GM23338 (cell line): ENCODE measurements around the gene RFC5. TPM values are rescaled to one million over a fixed set of nuclear protein-coding genes. Genes with fewer than 3 reads are reported as not detected.

ENCODE experiments used
- ATAC-seq: fragments of 200-7000 bp; cut with Tn5 transposase; 3 replicates; pipeline ENCODE4 v1.9.1; 2020
- DNase-seq: peaks from one replicate; pipeline ENCODE4 v3.0.0-alpha.2; 2015; ENCODE audit warnings: low spot score
- H2AFZ ChIP-seq: fragments of 200-600 bp; sonication (generic); 2 replicates; pipeline ENCODE4 v1.8.0; 2016; ENCODE audit warnings: antibody characterized with exemption, mild to moderate bottlenecking, moderate library complexity
- H3F3A ChIP-seq: fragments of 200-600 bp; sonication (generic); replicated peaks from 2 replicates; pipeline ENCODE4 v1.8.0; 2017; ENCODE audit warnings: antibody characterized with exemption, mixed run types, low read depth
- H3K27ac ChIP-seq: fragments of 200-600 bp; sonication (generic); 2 replicates; pipeline ENCODE4 v1.6.1; 2016; ENCODE audit warnings: low read depth
- H3K27me3 ChIP-seq: fragments of 200-600 bp; sonication (generic); 2 replicates; pipeline ENCODE4 v1.8.0; 2016; ENCODE audit warnings: mild to moderate bottlenecking, mixed run types, moderate library complexity; ENCODE audit not compliant: insufficient read depth
- H3K36me3 ChIP-seq: fragments of 200-600 bp; sonication (generic); 2 replicates; pipeline ENCODE4 v1.8.0; 2016; ENCODE audit warnings: mild to moderate bottlenecking; ENCODE audit not compliant: insufficient read depth
- H3K4me1 ChIP-seq: fragments of 200-600 bp; sonication (generic); 2 replicates; pipeline ENCODE4 v1.8.0; 2016; ENCODE audit warnings: mild to moderate bottlenecking, moderate library complexity; ENCODE audit not compliant: insufficient read depth
- H3K4me2 ChIP-seq: fragments of 200-600 bp; sonication (generic); 2 replicates; pipeline ENCODE4 v1.7.1; 2017; ENCODE audit warnings: mixed run types
- H3K4me3 ChIP-seq: fragments of 200-600 bp; sonication (generic); 2 replicates; pipeline ENCODE4 v1.6.1; 2016; ENCODE audit warnings: mixed run types
- H3K79me2 ChIP-seq: fragments of 200-600 bp; sonication (generic); replicated peaks from 2 replicates; pipeline ENCODE4 v1.8.0; 2017; ENCODE audit warnings: mild to moderate bottlenecking; ENCODE audit not compliant: insufficient read depth
- H3K9me2 ChIP-seq: fragments of 200-600 bp; sonication (generic); 2 replicates; pipeline ENCODE4 v1.8.0; 2017; ENCODE audit not compliant: insufficient read depth
- H4K20me1 ChIP-seq: fragments of 200-600 bp; sonication (generic); replicated peaks from 2 replicates; pipeline ENCODE4 v1.8.0; 2017; ENCODE audit warnings: mild to moderate bottlenecking; ENCODE audit not compliant: insufficient read depth
- H3K27ac Mint-ChIP-seq: 2 replicates; pipeline ENCODE4 v1.8.0; 2020; ENCODE audit warnings: inconsistent platforms, mild to moderate bottlenecking, moderate library complexity, mixed read lengths
- H3K27me3 Mint-ChIP-seq: 3 replicates; pipeline ENCODE4 v1.8.0; 2022; ENCODE audit warnings: low read depth, mild to moderate bottlenecking, moderate library complexity, mixed read lengths, inconsistent platforms; ENCODE audit not compliant: insufficient read depth, poor library complexity
- H3K36me3 Mint-ChIP-seq: 3 replicates; pipeline ENCODE4 v1.8.0; 2021; ENCODE audit warnings: low read depth, mild to moderate bottlenecking, inconsistent platforms, moderate library complexity, mixed read lengths
- H3K4me1 Mint-ChIP-seq: 3 replicates; pipeline ENCODE4 v1.8.0; 2020; ENCODE audit warnings: mild to moderate bottlenecking, inconsistent platforms, mixed read lengths
- H3K4me3 Mint-ChIP-seq: 3 replicates; pipeline ENCODE4 v1.8.0; 2021; ENCODE audit warnings: moderate library complexity, mild to moderate bottlenecking, inconsistent platforms, mixed read lengths
- H3K9me3 Mint-ChIP-seq: 3 replicates; pipeline ENCODE4 v1.8.0; 2020; ENCODE audit warnings: moderate library complexity, mild to moderate bottlenecking, inconsistent platforms, mixed read lengths
- JUNB ChIP-seq: IDR thresholded peaks from one replicate; pipeline ENCODE4 v1.6.1; 2016; ENCODE audit warnings: antibody characterized with exemption; ENCODE audit not compliant: unreplicated experiment
- NANOG ChIP-seq: IDR thresholded peaks from 2 replicates; pipeline ENCODE4 v1.6.1; 2016; ENCODE audit warnings: antibody characterized with exemption, borderline replicate concordance
- POLR2AphosphoS5 ChIP-seq: IDR thresholded peaks from 2 replicates; pipeline ENCODE4 v1.6.1; 2016; ENCODE audit warnings: antibody characterized with exemption, low read depth
- STAT1 ChIP-seq: IDR thresholded peaks from one replicate; pipeline ENCODE4 v1.6.1; 2016; ENCODE audit warnings: antibody characterized with exemption; ENCODE audit not compliant: unreplicated experiment
- ZNF114 ChIP-seq: fragments of 250-450 bp; sonication (Bioruptor Pico); IDR thresholded peaks from 2 replicates; pipeline ENCODE4 v1.5.0; 2020; ENCODE audit warnings: mild to moderate bottlenecking, moderate library complexity
- ZNF331 ChIP-seq: fragments of 250-450 bp; sonication (Bioruptor Pico); IDR thresholded peaks from 2 replicates; pipeline ENCODE4 v1.5.0; 2020; ENCODE audit warnings: low read depth, mild to moderate bottlenecking, moderate library complexity
- ZNF462 ChIP-seq: fragments of 250-450 bp; sonication (Bioruptor Pico); IDR thresholded peaks from 2 replicates; pipeline ENCODE4 v1.5.0; 2020; ENCODE audit warnings: mild to moderate bottlenecking, moderate library complexity
- polyA plus RNA-seq: library from polyadenylated mRNA; unstranded; fragments of >200 nt; fragmentation: Nextera tagmentation; extraction: Ambion mirVana; gene quantifications from 2 replicates; pipeline ENCODE4 v1.2.1, GENCODE V29; 2016
- total RNA-seq: library from RNA; depleted of rRNA; stranded (reverse); fragments of >200 nt; shearing (Covaris generic); gene quantifications from 2 replicates; pipeline ENCODE4 v1.2.3, GENCODE V29; 2014
- TF ChIP-seq, protein P1 (sequence below), 2 experiments: fragments of 200-600 bp in 1 of 2; sonication (generic) in 1 of 2; conservative IDR thresholded peaks; 2 replicates each; pipeline versions ENCODE4 v1.5.1 to v1.6.1; 2016 to 2017; ENCODE audit warnings: antibody characterized with exemption in 2 of 2, low read depth in 2 of 2, mild to moderate bottlenecking in 2 of 2, moderate library complexity in 1 of 2
- TF ChIP-seq, protein P2 (sequence below): IDR thresholded peaks from 2 replicates; pipeline ENCODE4 v1.6.1; 2016; ENCODE audit warnings: antibody characterized with exemption

The RFC5 gene
- total and polyA plus RNA-seq, 2 experiments from 2014 or later: 35.0 to 53.2 TPM

GRCh38 chr12:118022728-118023109, 6.2 kb downstream of the RFC5 start:
- Mint-ChIP-seq H3K27ac (no peak overlapping the region), H3K4me3 (no peak overlapping the region), H3K9me3 (no peaks in the 10 kb centered on the region), H3K36me3 (peaks cover 87% of the 10 kb centered on the region), H3K27me3 (peaks cover 14% of the 10 kb centered on the region), H3K4me1 (peaks cover 11% of the 10 kb centered on the region)
- Histone ChIP-seq H2AFZ (no peak overlapping the region), H4K20me1 (peaks cover 5% of the 10 kb centered on the region), H3K27ac (no peak overlapping the region), H3K4me2 (no peak overlapping the region), H3K36me3 (peaks cover 46% of the 10 kb centered on the region), H3K79me2 (peaks cover 19% of the 10 kb centered on the region), H3K9me2 (no peaks in the 10 kb centered on the region), H3F3A (0 out of 2 replicates have a peak, but pooled peaks cover 5% of the 10 kb centered on the region), H3K4me3 (no peak overlapping the region), H3K27me3 (no peaks in the 10 kb centered on the region), H3K4me1 (no peaks in the 10 kb centered on the region)
- no peak for ATAC-seq
- DNase-seq: no peak
- no peak for TF ChIP-seq NANOG
- TF ChIP-seq ZNF114 (CRISPR knock-in tag): no peak
- no peak for TF ChIP-seq ZNF331
- TF ChIP-seq POLR2AphosphoS5: no peak
- TF ChIP-seq STAT1: no peak
- TF ChIP-seq, protein P1, sequence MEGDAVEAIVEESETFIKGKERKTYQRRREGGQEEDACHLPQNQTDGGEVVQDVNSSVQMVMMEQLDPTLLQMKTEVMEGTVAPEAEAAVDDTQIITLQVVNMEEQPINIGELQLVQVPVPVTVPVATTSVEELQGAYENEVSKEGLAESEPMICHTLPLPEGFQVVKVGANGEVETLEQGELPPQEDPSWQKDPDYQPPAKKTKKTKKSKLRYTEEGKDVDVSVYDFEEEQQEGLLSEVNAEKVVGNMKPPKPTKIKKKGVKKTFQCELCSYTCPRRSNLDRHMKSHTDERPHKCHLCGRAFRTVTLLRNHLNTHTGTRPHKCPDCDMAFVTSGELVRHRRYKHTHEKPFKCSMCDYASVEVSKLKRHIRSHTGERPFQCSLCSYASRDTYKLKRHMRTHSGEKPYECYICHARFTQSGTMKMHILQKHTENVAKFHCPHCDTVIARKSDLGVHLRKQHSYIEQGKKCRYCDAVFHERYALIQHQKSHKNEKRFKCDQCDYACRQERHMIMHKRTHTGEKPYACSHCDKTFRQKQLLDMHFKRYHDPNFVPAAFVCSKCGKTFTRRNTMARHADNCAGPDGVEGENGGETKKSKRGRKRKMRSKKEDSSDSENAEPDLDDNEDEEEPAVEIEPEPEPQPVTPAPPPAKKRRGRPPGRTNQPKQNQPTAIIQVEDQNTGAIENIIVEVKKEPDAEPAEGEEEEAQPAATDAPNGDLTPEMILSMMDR (conservative IDR thresholded peaks at IDR 0.05; ENCODE audit: low read depth in 2 of 2): no peak
- TF ChIP-seq, protein P2, sequence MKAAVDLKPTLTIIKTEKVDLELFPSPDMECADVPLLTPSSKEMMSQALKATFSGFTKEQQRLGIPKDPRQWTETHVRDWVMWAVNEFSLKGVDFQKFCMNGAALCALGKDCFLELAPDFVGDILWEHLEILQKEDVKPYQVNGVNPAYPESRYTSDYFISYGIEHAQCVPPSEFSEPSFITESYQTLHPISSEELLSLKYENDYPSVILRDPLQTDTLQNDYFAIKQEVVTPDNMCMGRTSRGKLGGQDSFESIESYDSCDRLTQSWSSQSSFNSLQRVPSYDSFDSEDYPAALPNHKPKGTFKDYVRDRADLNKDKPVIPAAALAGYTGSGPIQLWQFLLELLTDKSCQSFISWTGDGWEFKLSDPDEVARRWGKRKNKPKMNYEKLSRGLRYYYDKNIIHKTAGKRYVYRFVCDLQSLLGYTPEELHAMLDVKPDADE: no peak
- no peak for TF ChIP-seq JUNB

- H3K79me2 ChIP-seq: peaks cover 12% of the 10 kb centered on the region
- H3K4me1 ChIP-seq: no peaks in the 10 kb centered on the region
- H3F3A ChIP-seq: 0 out of 2 replicates have a peak, but pooled peaks cover 5% of the 10 kb centered on the region
- H3K27me3 ChIP-seq: no peaks in the 10 kb centered on the region
- no peaks in the 10 kb centered on the region; the same call in 1 of the 2 replicates for H4K20me1 ChIP-seq
- no peak overlapping the region for H3K4me3 ChIP-seq
- H3K4me3 Mint-ChIP-seq: no peak overlapping the region
- no peak overlapping the region for H3K4me2 ChIP-seq
- peaks cover 7% of the 10 kb centered on the region; the same call in 2 of the 3 replicates for H3K4me1 Mint-ChIP-seq
- H3K36me3 ChIP-seq: peaks cover 46% of the 10 kb centered on the region
- no peaks in the 10 kb centered on the region for H3K9me3 Mint-ChIP-seq
- H3K27ac ChIP-seq: no peak overlapping the region
- peaks cover 14% of the 10 kb centered on the region for H3K27me3 Mint-ChIP-seq
- no peak overlapping the region for H2AFZ ChIP-seq
- ATAC-seq: no peak
- no peak overlapping the region for H3K27ac Mint-ChIP-seq
- DNase-seq: no peak
- no peaks in the 10 kb centered on the region for H3K9me2 ChIP-seq
- H3K36me3 Mint-ChIP-seq: peaks cover 88% of the 10 kb centered on the region
- TF ChIP-seq, protein P1 (conservative IDR thresholded peaks at IDR 0.05; ENCODE audit: low read depth in 2 of 2): no peak
- TF ChIP-seq, protein P2: no peak
- TF ChIP-seq ZNF114 (CRISPR knock-in tag) (no peak), ZNF462 (CRISPR knock-in tag) (no peak)
Observed at GRCh38 chr12:118023301-118023860, 6.9 kb downstream of the RFC5 start.
